Gastroesophageal sphincter (tissue), 4 donors: ENCODE data around the gene CRKL. TPM values are rescaled to one million over a fixed set of nuclear protein-coding genes. Genes with fewer than 3 reads are reported as not detected.
"Not testable (repeated sequence)": the region's sequence is repeated elsewhere in the genome, so short reads cannot be mapped to it uniquely, and the experiment has no call there.

Source experiments
- ATAC-seq: fragments of 150-250 bp; one replicate; pipeline ENCODE4 v1.9.1; 2016; ENCODE audit warnings: mild to moderate bottlenecking, moderate library complexity
- H3K27ac ChIP-seq, 4 donors: fragments of 200-600 bp; sonication (generic) in 3 of 4; 1 replicate in 3 of 4; 2 replicates in 1 of 4; pipeline ENCODE4 v1.5.1; 2016 to 2019
- H3K27me3 ChIP-seq: fragments of 200-600 bp; sonication (generic); one replicate; pipeline ENCODE4 v1.5.1; 2019
- H3K36me3 ChIP-seq, 2 donors: fragments of 200-600 bp; sonication (generic); one replicate each; pipeline ENCODE4 v1.5.1; 2019; ENCODE audit warnings: control low read depth in 1 of 2
- H3K4me1 ChIP-seq, 3 donors: fragments of 200-600 bp; sonication (generic); 1 replicate in 2 of 3; 2 replicates in 1 of 3; pipeline ENCODE4 v1.5.1; 2016 to 2019; ENCODE audit warnings: control low read depth in 2 of 3
- H3K4me3 ChIP-seq, 2 donors: fragments of 200-600 bp; sonication (generic); one replicate each; pipeline ENCODE4 v1.5.1; 2019; ENCODE audit warnings: mild to moderate bottlenecking in 1 of 2, moderate library complexity in 1 of 2
- H3K9me3 ChIP-seq, 3 donors: fragments of 200-600 bp; sonication (generic); one replicate each; pipeline ENCODE4 v1.5.1; 2017 to 2019; ENCODE audit warnings: control low read depth in 2 of 3
- CTCF ChIP-seq, 4 experiments: fragments of 200-600 bp in 2 of 4; fragments of 450-650 bp in 2 of 4; sonication (generic) in 1 of 4; IDR thresholded peaks; one replicate each; pipeline ENCODE4 v1.5.1; 2017 to 2019; ENCODE audit warnings: antibody characterized with exemption in 4 of 4, mild to moderate bottlenecking in 2 of 4, moderate library complexity in 2 of 4
- EP300 ChIP-seq: sonication (generic); formaldehyde crosslinking; IDR thresholded peaks from one replicate; pipeline ENCODE4 v1.6.1; 2017; ENCODE audit warnings: antibody characterized with exemption, mild to moderate bottlenecking
- POLR2A ChIP-seq, 2 donors: fragments of 450-650 bp; IDR thresholded peaks; one replicate each; pipeline ENCODE4 v1.6.1; 2017; ENCODE audit warnings: antibody characterized with exemption in 2 of 2, mild to moderate bottlenecking in 2 of 2, moderate library complexity in 1 of 2
- POLR2AphosphoS5 ChIP-seq: sonication (generic); formaldehyde crosslinking; IDR thresholded peaks from one replicate; pipeline ENCODE4 v1.6.1; 2017; ENCODE audit warnings: antibody characterized with exemption
- WGBS, 2 donors: methylation state at CpG; one replicate each; pipeline ENCODE4 v1.1.5; 2018; ENCODE audit warnings: low coverage in 1 of 2; 5-methylcytosine and 5-hydroxymethylcytosine counted together
- total RNA-seq, 4 donors: library from RNA; depleted of rRNA; stranded (reverse); fragments of >200 nt; gene quantifications; one replicate each; pipeline ENCODE4 v1.1.0, GENCODE V29; 2016

The CRKL gene
- total RNA-seq, 4 donors from 2014 or later, result 42.5 to 55.8 (median 46.0) TPM

DNA sequence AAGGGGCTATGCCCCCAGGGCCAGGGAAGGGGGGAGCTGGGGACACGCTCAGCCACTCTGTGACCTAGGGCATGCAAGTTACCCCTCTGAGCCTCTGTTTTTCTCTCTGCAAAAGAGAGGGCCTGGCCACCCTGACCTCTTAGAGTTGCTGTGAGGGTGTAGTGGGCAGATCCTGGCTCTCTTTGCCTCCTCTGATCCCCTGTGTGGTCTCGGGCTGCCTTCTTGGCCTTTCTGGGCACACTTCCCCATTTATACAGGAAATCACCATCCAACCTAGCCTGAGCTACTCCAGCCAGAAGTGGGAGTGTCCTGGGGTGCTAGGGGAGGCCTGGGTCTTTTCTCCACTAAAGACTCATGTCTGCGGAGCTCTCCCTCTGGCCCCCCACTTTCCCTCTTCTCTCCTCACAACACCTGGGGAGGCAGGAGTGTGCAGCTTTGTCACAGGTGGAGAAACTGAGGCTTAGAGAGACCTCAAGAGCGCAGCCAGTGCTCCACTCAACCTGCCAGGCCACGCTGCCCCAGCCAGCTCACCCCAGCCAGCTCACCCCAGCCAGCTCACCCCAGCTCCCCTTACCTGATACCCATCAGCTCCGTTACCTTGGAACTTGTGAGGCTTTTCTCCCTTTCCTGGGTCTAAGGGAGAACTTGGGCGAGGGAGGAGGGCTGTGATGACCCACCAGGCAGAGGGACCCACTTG, 51.2 kb downstream of the CRKL start:
- no peak for ATAC-seq
- Histone ChIP-seq H3K27me3 (peaks cover 17% of the 10 kb centered on the region), H3K4me3 (no peak overlapping the region), H3K36me3 (no peaks in the 10 kb centered on the region), H3K4me1 (peaks cover 0 to 20% (median 3%) of the 10 kb centered on the region in 3 donors), H3K9me3 (no peaks in the 10 kb centered on the region), H3K27ac (no peak overlapping the region)
- WGBS, 2 donors, result 100% methylated on average over 2 of the region's 7 CpGs; no CpG with 5 or more reads in 1 of the 2 donors
- TF ChIP-seq EP300, result no peak
- TF ChIP-seq CTCF (IDR thresholded peaks at IDR 0.05), result no peak
- TF ChIP-seq POLR2A (IDR thresholded peaks at IDR 0.05), result no peak
- TF ChIP-seq POLR2AphosphoS5, result no peak

- Histone ChIP-seq H3K4me1 (peaks cover 0 to 4% (median 0%) of the 10 kb centered on the region in 3 donors), H3K9me3 (no peaks in the 10 kb centered on the region), H3K27me3 (no peaks in the 10 kb centered on the region), H3K4me3 (no peak overlapping the region), H3K27ac (no peak overlapping the region), H3K36me3 (no peaks in the 10 kb centered on the region)
- ATAC-seq, result no peak
- TF ChIP-seq CTCF (IDR thresholded peaks at IDR 0.05) (no peak), POLR2A (IDR thresholded peaks at IDR 0.05) (no peak), POLR2AphosphoS5 (no peak), EP300 (no peak)
- 25% methylated on average over 2 of the region's 4 CpGs; no CpG with 5 or more reads in 1 of the 2 donors for WGBS, 2 donors
Observed at GRCh38 chr22:20970939-20971657, 53.9 kb downstream of the CRKL start.

GRCh38 chr22:20972014-20972694, 54.9 kb downstream of the CRKL start:
- not testable (repeated sequence) for H3K4me1 ChIP-seq, H3K36me3 ChIP-seq, H3K4me3 ChIP-seq, ATAC-seq, H3K9me3 ChIP-seq, H3K27ac ChIP-seq, H3K27me3 ChIP-seq
- 87 to 91% methylated on average over 5 to 6 of the region's 11 CpGs for WGBS, 2 donors

GRCh38 chr22:20972933-20973577, 55.8 kb downstream of the CRKL start:
- 61 to 62% methylated on average over 4 to 8 of the region's 21 CpGs for WGBS, 2 donors
- Histone ChIP-seq H3K4me3 (no peak overlapping the region), H3K9me3 (no peaks in the 10 kb centered on the region), H3K4me1 (peaks cover 0 to 3% (median 0%) of the 10 kb centered on the region in 3 donors), H3K36me3 (no peaks in the 10 kb centered on the region), H3K27ac (no peak overlapping the region), H3K27me3 (no peaks in the 10 kb centered on the region)
- no peak for TF ChIP-seq POLR2AphosphoS5
- TF ChIP-seq CTCF (IDR thresholded peaks at IDR 0.05), result no peak
- TF ChIP-seq POLR2A (IDR thresholded peaks at IDR 0.05), result no peak
- TF ChIP-seq EP300, result no peak
- ATAC-seq, result no peak

- WGBS, 2 donors, result 67% methylated on average over 6 of the region's 21 CpGs; no CpG with 5 or more reads in 1 of the 2 donors
- Histone ChIP-seq H3K4me1 (no peaks in the 10 kb centered on the region), H3K27ac (no peak overlapping the region), H3K36me3 (no peaks in the 10 kb centered on the region), H3K9me3 (peaks cover 0 to 6% (median 0%) of the 10 kb centered on the region in 3 donors), H3K4me3 (no peak overlapping the region), H3K27me3 (no peaks in the 10 kb centered on the region)
- TF ChIP-seq CTCF (IDR thresholded peaks at IDR 0.05) (no peak), POLR2AphosphoS5 (no peak), EP300 (no peak), POLR2A (IDR thresholded peaks at IDR 0.05) (no peak)
- no peak for ATAC-seq
Observed at GRCh38 chr22:20973634-20974286, 56.6 kb downstream of the CRKL start.
